OCI-M2 (cell line): ENCODE data around the gene ZBTB7C.

Experiments
- DNase-seq: peaks from one replicate; lab custom pipeline; 2025; ENCODE audit not compliant: unreplicated experiment; lab: John Stamatoyannopoulos, UW

The ZBTB7C gene

GRCh38 chr18:48100651-48101165 lies 308.5 kb downstream of the ZBTB7C start:
- DNase-seq, result no peak

GRCh38 chr18:48100165-48100575 lies 309.0 kb downstream of the ZBTB7C start:
- no peak for DNase-seq

GRCh38 chr18:48099481-48100164 lies 309.6 kb downstream of the ZBTB7C start:
- no peak for DNase-seq

GRCh38 chr18:48098538-48098937 lies 310.6 kb downstream of the ZBTB7C start:
- DNase-seq, result no peak

- DNase-seq, result no peak
Measured at GRCh38 chr18:48098007-48098406, 311.2 kb downstream of the ZBTB7C start.

- no peak for DNase-seq
Measured at GRCh38 chr18:48095726-48096125, 313.5 kb downstream of the ZBTB7C start.

GRCh38 chr18:48093104-48093503 lies 316.1 kb downstream of the ZBTB7C start:
- DNase-seq, result no peak

- no peak for DNase-seq
Measured at GRCh38 chr18:48091869-48092497, 317.2 kb downstream of the ZBTB7C start.

GRCh38 chr18:48090702-48091101 lies 318.5 kb downstream of the ZBTB7C start:
- DNase-seq, result no peak

GRCh38 chr18:48090021-48090420 lies 319.2 kb downstream of the ZBTB7C start:
- DNase-seq, result no peak

- no peak for DNase-seq
Measured at GRCh38 chr18:48085781-48086487, 323.2 kb downstream of the ZBTB7C start.

GRCh38 chr18:48084858-48085257 lies 324.3 kb downstream of the ZBTB7C start:
- no peak for DNase-seq

GRCh38 chr18:48084041-48084757 lies 325.0 kb downstream of the ZBTB7C start:
- DNase-seq, result no peak

- no peak for DNase-seq
Measured at GRCh38 chr18:48080546-48080945, 328.6 kb downstream of the ZBTB7C start.

- no peak for DNase-seq
Measured at GRCh38 chr18:48079885-48080284, 329.3 kb downstream of the ZBTB7C start.

GRCh38 chr18:48078448-48078847 lies 330.7 kb downstream of the ZBTB7C start:
- no peak for DNase-seq

GRCh38 chr18:48077291-48077690 lies 331.9 kb downstream of the ZBTB7C start:
- DNase-seq, result no peak

GRCh38 chr18:48076461-48076860 lies 332.7 kb downstream of the ZBTB7C start:
- no peak for DNase-seq

- DNase-seq, result no peak
Measured at GRCh38 chr18:48075707-48076093, 333.5 kb downstream of the ZBTB7C start.

- no peak for DNase-seq
Measured at GRCh38 chr18:48074929-48075706, 334.1 kb downstream of the ZBTB7C start.
